HG03575 (cell line): ENCODE measurements around the gene KBTBD13.
"Not testable (repeated sequence)": the region's sequence is repeated elsewhere in the genome, so short reads cannot be mapped to it uniquely, and the experiment has no call there.

Source experiments
- ATAC-seq: cut with Tn5 transposase; IDR thresholded peaks from one replicate; pipeline ENCODE4 v1.9.1; 2021; ENCODE audit not compliant: unreplicated experiment, insufficient number of reproducible peaks, low FRiP score; ENCODE audit errors: extremely low read depth

The KBTBD13 gene

GRCh38 chr15:65085207-65085753 lies 8.7 kb downstream of the KBTBD13 start:
- ATAC-seq = no peak

GRCh38 chr15:65085990-65086679 lies 9.6 kb downstream of the KBTBD13 start:
- ATAC-seq = no peak

- no peak for ATAC-seq
Observed at GRCh38 chr15:65086680-65087111, 10.2 kb downstream of the KBTBD13 start.

GRCh38 chr15:65087411-65087810 lies 10.9 kb downstream of the KBTBD13 start:
- ATAC-seq = no peak

- ATAC-seq = no peak
Observed at GRCh38 chr15:65087873-65088642, 11.5 kb downstream of the KBTBD13 start.

GRCh38 chr15:65088643-65089021 lies 12.1 kb downstream of the KBTBD13 start:
- no peak for ATAC-seq

- ATAC-seq = no peak
Observed at GRCh38 chr15:65089206-65089824, 12.8 kb downstream of the KBTBD13 start.

- ATAC-seq = no peak
Observed at GRCh38 chr15:65091946-65092770, 15.6 kb downstream of the KBTBD13 start.

- ATAC-seq = no peak
Observed at GRCh38 chr15:65092911-65093792, 16.6 kb downstream of the KBTBD13 start.

- ATAC-seq = not testable (repeated sequence)
Observed at GRCh38 chr15:65093793-65094170, 17.2 kb downstream of the KBTBD13 start.

GRCh38 chr15:65094294-65094995 lies 17.9 kb downstream of the KBTBD13 start:
- no peak for ATAC-seq

GRCh38 chr15:65095011-65095746 lies 18.6 kb downstream of the KBTBD13 start:
- ATAC-seq = no peak

GRCh38 chr15:65095747-65096104 lies 19.2 kb downstream of the KBTBD13 start:
- no peak for ATAC-seq

GRCh38 chr15:65096481-65097385 lies 20.2 kb downstream of the KBTBD13 start:
- ATAC-seq = no peak

- no peak for ATAC-seq
Observed at GRCh38 chr15:65097651-65098263, 21.2 kb downstream of the KBTBD13 start.

- no peak for ATAC-seq
Observed at GRCh38 chr15:65099336-65099735, 22.8 kb downstream of the KBTBD13 start.
